Measurements from ENCODE around the gene PPM1H.

The PPM1H gene

GRCh38 chr12:62913380-62913779, 21.6 kb downstream of the PPM1H start:
- TF ChIP-seq CTCF (IDR thresholded peaks at IDR 0.05; ENCODE audit: low read depth, low read length) = no peak
- no peak overlapping the region for H3K4me3 ChIP-seq (ENCODE audit: low read depth, low read length)

GRCh38 chr12:62912644-62913043, 22.3 kb downstream of the PPM1H start:
- TF ChIP-seq CTCF (IDR thresholded peaks at IDR 0.05; ENCODE audit: low read depth, low read length) = no peak
- no peak overlapping the region for H3K4me3 ChIP-seq (ENCODE audit: low read depth, low read length)

GRCh38 chr12:62911286-62911685, 23.7 kb downstream of the PPM1H start:
- H3K4me3 ChIP-seq (ENCODE audit: low read depth, low read length) = no peak overlapping the region
- no peak for TF ChIP-seq CTCF (IDR thresholded peaks at IDR 0.05; ENCODE audit: low read depth, low read length)

GRCh38 chr12:62910549-62911169, 24.3 kb downstream of the PPM1H start:
- TF ChIP-seq CTCF (IDR thresholded peaks at IDR 0.05; ENCODE audit: low read depth, low read length) = no peak
- H3K4me3 ChIP-seq (ENCODE audit: low read depth, low read length) = no peak overlapping the region

- H3K4me3 ChIP-seq (ENCODE audit: low read depth, low read length) = no peak overlapping the region
- no peak for TF ChIP-seq CTCF (IDR thresholded peaks at IDR 0.05; ENCODE audit: low read depth, low read length)
Observed at GRCh38 chr12:62909340-62909739, 25.6 kb downstream of the PPM1H start.

GRCh38 chr12:62908674-62909073, 26.3 kb downstream of the PPM1H start:
- no peak overlapping the region for H3K4me3 ChIP-seq (ENCODE audit: low read depth, low read length)
- no peak for TF ChIP-seq CTCF (IDR thresholded peaks at IDR 0.05; ENCODE audit: low read depth, low read length)

- no peak for TF ChIP-seq CTCF (IDR thresholded peaks at IDR 0.05; ENCODE audit: low read depth, low read length)
- H3K4me3 ChIP-seq (ENCODE audit: low read depth, low read length) = no peak overlapping the region
Observed at GRCh38 chr12:62907561-62907960, 27.4 kb downstream of the PPM1H start.
